Astrocyte (in vitro differentiated cells and primary cell): Measurements from ENCODE around the gene NKAIN2. TPM values are rescaled to one million over a fixed set of nuclear protein-coding genes. Genes with fewer than 3 reads are reported as not detected.

Source experiments
- DNase-seq: peaks from one replicate; pipeline ENCODE4 v3.0.0-alpha.2; 2010; ENCODE audit warnings: low read depth
- FAIRE-seq: peaks from 2 replicates; lab custom pipeline; 2011; peaks lifted over from hg19 to GRCh38; lab: Jason Lieb, UNC
- H2AFZ ChIP-seq: 2 replicates; pipeline ENCODE4 v1.6.0; 2012; ENCODE audit warnings: low read depth, low read length, inconsistent platforms
- H3K27ac ChIP-seq: 2 replicates; pipeline ENCODE4 v1.5.1; 2011; ENCODE audit warnings: low read depth, low read length, inconsistent platforms
- H3K27me3 ChIP-seq: 2 replicates; pipeline ENCODE4 v1.6.0; 2011; ENCODE audit warnings: low read length, inconsistent platforms; ENCODE audit not compliant: insufficient read depth
- H3K36me3 ChIP-seq: 2 replicates; pipeline ENCODE4 v1.5.1; 2011; ENCODE audit warnings: low read length, inconsistent platforms; ENCODE audit not compliant: insufficient read depth
- H3K4me1 ChIP-seq: 2 replicates; pipeline ENCODE4 v1.5.1; 2011; ENCODE audit warnings: low read length, inconsistent platforms; ENCODE audit not compliant: insufficient read depth
- H3K4me2 ChIP-seq: 2 replicates; pipeline ENCODE4 v1.6.0; 2012; ENCODE audit warnings: low read length, inconsistent platforms
- H3K4me3 ChIP-seq: 2 replicates; pipeline ENCODE4 v1.5.1; 2011; ENCODE audit warnings: low read depth, mild to moderate bottlenecking, low read length, inconsistent platforms; ENCODE audit not compliant: insufficient read depth
- H3K79me2 ChIP-seq: 2 replicates; pipeline ENCODE4 v1.6.0; 2012; ENCODE audit warnings: mild to moderate bottlenecking, low read length, inconsistent platforms; ENCODE audit not compliant: insufficient read depth
- H3K9ac ChIP-seq: 2 replicates; pipeline ENCODE4 v1.6.0; 2012; ENCODE audit warnings: mild to moderate bottlenecking, low read length, inconsistent platforms
- H3K9me3 ChIP-seq: 2 replicates; pipeline ENCODE4 v1.5.1; 2012; ENCODE audit warnings: low read depth, mild to moderate bottlenecking, low read length, inconsistent platforms; ENCODE audit not compliant: insufficient read depth
- H4K20me1 ChIP-seq: 2 replicates; pipeline ENCODE4 v1.6.0; 2012; ENCODE audit warnings: low read length, inconsistent platforms; ENCODE audit not compliant: insufficient read depth
- H3K27ac Mint-ChIP-seq: one replicate; pipeline ENCODE4 v1.8.0; 2021; ENCODE audit warnings: mild to moderate bottlenecking, mixed read lengths; ENCODE audit not compliant: unreplicated experiment
- H3K27me3 Mint-ChIP-seq: one replicate; pipeline ENCODE4 v1.8.0; 2021; ENCODE audit warnings: low read depth, mixed read lengths; ENCODE audit not compliant: unreplicated experiment
- H3K36me3 Mint-ChIP-seq: one replicate; pipeline ENCODE4 v1.8.0; 2021; ENCODE audit warnings: low read depth, mixed read lengths; ENCODE audit not compliant: unreplicated experiment
- H3K4me1 Mint-ChIP-seq: one replicate; pipeline ENCODE4 v1.8.0; 2021; ENCODE audit warnings: low read depth, mixed read lengths; ENCODE audit not compliant: unreplicated experiment
- H3K4me3 Mint-ChIP-seq: one replicate; pipeline ENCODE4 v1.8.0; 2021; ENCODE audit warnings: mild to moderate bottlenecking, moderate library complexity, mixed read lengths; ENCODE audit not compliant: unreplicated experiment
- H3K9me3 Mint-ChIP-seq: one replicate; pipeline ENCODE4 v1.8.0; 2021; ENCODE audit warnings: mild to moderate bottlenecking, mixed read lengths; ENCODE audit not compliant: unreplicated experiment
- EZH2 ChIP-seq: IDR thresholded peaks from 2 replicates; pipeline ENCODE4 v1.6.1; 2012; ENCODE audit warnings: mild to moderate bottlenecking, low read length, inconsistent platforms; ENCODE audit not compliant: insufficient read depth
- total RNA-seq: library from RNA; stranded (reverse); gene quantifications from 2 replicates; pipeline ENCODE4 v1.2.1, GENCODE V29; 2021
- TF ChIP-seq, protein P1 (sequence below): IDR thresholded peaks from 2 replicates; pipeline ENCODE4 v1.5.1; 2011; ENCODE audit warnings: low read depth, mild to moderate bottlenecking, inconsistent platforms, low read length, moderate library complexity; ENCODE audit not compliant: insufficient read depth

NKAIN2 gene
- total RNA-seq, 1 donor from 2014 or later = 0.07 TPM

DNA sequence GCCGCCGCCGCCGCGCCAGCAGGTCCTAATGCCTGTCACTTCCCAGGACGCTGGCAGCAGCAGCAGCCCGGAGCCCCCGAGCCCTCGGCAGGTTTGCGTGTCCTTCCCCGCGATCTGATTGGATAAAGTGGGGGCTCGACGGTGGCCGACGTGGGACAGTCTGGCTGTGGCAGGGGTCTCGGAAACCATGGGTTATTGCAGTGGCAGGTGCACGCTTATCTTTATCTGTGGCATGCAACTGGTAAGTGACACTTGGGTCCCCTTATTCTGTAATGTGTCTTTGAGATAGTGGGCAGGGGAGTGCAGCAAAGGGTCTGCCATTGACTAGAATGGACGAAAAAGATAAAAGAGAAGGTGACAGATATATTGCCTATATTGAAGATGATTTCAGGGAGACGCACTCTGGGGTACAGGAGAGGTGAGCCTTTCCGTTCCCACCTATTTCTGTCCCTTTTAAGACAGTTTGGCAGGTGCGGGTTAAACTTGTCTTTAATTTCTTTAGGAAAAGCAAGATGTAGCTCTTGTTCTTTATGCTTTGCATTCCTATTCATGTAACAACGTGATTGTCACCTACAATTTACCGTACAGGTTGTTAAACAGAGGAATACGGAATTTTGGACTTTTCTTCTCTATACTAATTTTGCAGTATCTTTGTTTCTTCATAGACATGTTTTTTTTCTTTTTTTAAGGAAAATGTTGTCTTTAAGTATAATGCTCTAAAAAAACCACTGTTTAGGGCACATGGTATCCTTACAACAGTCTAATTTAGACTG is 535 bp downstream of the NKAIN2 start:
- no peaks in the 10 kb centered on the region for H3K9me3 ChIP-seq
- H3K4me3 Mint-ChIP-seq = peak overlapping the region; percentile 89
- H3K27ac Mint-ChIP-seq = no peak overlapping the region
- H3K9ac ChIP-seq = no peak overlapping the region
- H3K4me3 ChIP-seq = peak overlapping the region; percentile 17
- H3K27me3 Mint-ChIP-seq = peaks cover 35% of the 10 kb centered on the region
- no peaks in the 10 kb centered on the region for H3K9me3 Mint-ChIP-seq
- no peaks in the 10 kb centered on the region for H4K20me1 ChIP-seq
- H2AFZ ChIP-seq = peak overlapping the region; percentile 70
- FAIRE-seq (no peak), DNase-seq (no peak)
- no peaks in the 10 kb centered on the region for H3K36me3 Mint-ChIP-seq
- peaks cover 1% of the 10 kb centered on the region for H3K4me1 Mint-ChIP-seq
- H3K27me3 ChIP-seq = peaks cover 20% of the 10 kb centered on the region
- no peaks in the 10 kb centered on the region for H3K36me3 ChIP-seq
- H3K79me2 ChIP-seq = no peaks in the 10 kb centered on the region
- TF ChIP-seq, protein P1, sequence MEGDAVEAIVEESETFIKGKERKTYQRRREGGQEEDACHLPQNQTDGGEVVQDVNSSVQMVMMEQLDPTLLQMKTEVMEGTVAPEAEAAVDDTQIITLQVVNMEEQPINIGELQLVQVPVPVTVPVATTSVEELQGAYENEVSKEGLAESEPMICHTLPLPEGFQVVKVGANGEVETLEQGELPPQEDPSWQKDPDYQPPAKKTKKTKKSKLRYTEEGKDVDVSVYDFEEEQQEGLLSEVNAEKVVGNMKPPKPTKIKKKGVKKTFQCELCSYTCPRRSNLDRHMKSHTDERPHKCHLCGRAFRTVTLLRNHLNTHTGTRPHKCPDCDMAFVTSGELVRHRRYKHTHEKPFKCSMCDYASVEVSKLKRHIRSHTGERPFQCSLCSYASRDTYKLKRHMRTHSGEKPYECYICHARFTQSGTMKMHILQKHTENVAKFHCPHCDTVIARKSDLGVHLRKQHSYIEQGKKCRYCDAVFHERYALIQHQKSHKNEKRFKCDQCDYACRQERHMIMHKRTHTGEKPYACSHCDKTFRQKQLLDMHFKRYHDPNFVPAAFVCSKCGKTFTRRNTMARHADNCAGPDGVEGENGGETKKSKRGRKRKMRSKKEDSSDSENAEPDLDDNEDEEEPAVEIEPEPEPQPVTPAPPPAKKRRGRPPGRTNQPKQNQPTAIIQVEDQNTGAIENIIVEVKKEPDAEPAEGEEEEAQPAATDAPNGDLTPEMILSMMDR = no peak
- TF ChIP-seq EZH2 = peak; percentile 35
- no peak overlapping the region for H3K27ac ChIP-seq
- H3K4me2 ChIP-seq = peak overlapping the region; percentile 92
- H3K4me1 ChIP-seq = peaks cover 3% of the 10 kb centered on the region

- H3K27me3 Mint-ChIP-seq = peaks cover 35% of the 10 kb centered on the region
- H4K20me1 ChIP-seq = no peaks in the 10 kb centered on the region
- H3K27ac Mint-ChIP-seq = no peak overlapping the region
- H3K9me3 Mint-ChIP-seq = no peaks in the 10 kb centered on the region
- H3K36me3 ChIP-seq = no peaks in the 10 kb centered on the region
- no peaks in the 10 kb centered on the region for H3K79me2 ChIP-seq
- H3K9ac ChIP-seq = no peak overlapping the region
- DNase-seq (no peak), FAIRE-seq (no peak)
- H3K36me3 Mint-ChIP-seq = no peaks in the 10 kb centered on the region
- H3K27me3 ChIP-seq = peaks cover 20% of the 10 kb centered on the region
- H3K4me2 ChIP-seq = no peak overlapping the region
- no peaks in the 10 kb centered on the region for H3K9me3 ChIP-seq
- H3K4me3 Mint-ChIP-seq = no peak overlapping the region
- no peak for TF ChIP-seq EZH2
- TF ChIP-seq, protein P1 = no peak
- H3K4me3 ChIP-seq = no peak overlapping the region
- H3K4me1 ChIP-seq = peaks cover 3% of the 10 kb centered on the region
- H2AFZ ChIP-seq = no peak overlapping the region
- H3K27ac ChIP-seq = no peak overlapping the region
- peaks cover 1% of the 10 kb centered on the region for H3K4me1 Mint-ChIP-seq
Observed at GRCh38 chr6:123804787-123805540, 1.3 kb downstream of the NKAIN2 start.
